ENCODE measurements around the gene SLC16A7. TPM values are rescaled to one million over a fixed set of nuclear protein-coding genes. Genes with fewer than 3 reads are reported as not detected.

SLC16A7 gene
- polyA plus RNA-seq, 1 donor from 2014 or later, result 2.3 TPM

- peaks cover 5% of the 10 kb centered on the region for H3K9me3 ChIP-seq (ENCODE audit: low read length)
- H3K4me3 ChIP-seq (ENCODE audit: low read length), result no peak overlapping the region
- no peak overlapping the region for H3K9ac ChIP-seq (ENCODE audit: low read length)
- TF ChIP-seq EZH2 (IDR thresholded peaks at IDR 0.05; ENCODE audit: borderline replicate concordance, insufficient read depth, low read length, poor library complexity, severe bottlenecking) (no peak), RAD21 (conservative IDR thresholded peaks at IDR 0.05) (no peak), SMC3 (conservative IDR thresholded peaks at IDR 0.05; ENCODE audit: poor library complexity) (no peak), MXI1 (conservative IDR thresholded peaks at IDR 0.05; ENCODE audit: poor library complexity, severe bottlenecking) (no peak)
- no peaks in the 10 kb centered on the region for H4K20me1 ChIP-seq (ENCODE audit: insufficient read depth)
- no peak overlapping the region for H3K27ac ChIP-seq (ENCODE audit: low read length)
- no peaks in the 10 kb centered on the region for H3K79me2 ChIP-seq (replicated peaks; ENCODE audit: insufficient read depth, low read length)
- no peaks in the 10 kb centered on the region for H3K9me2 ChIP-seq (ENCODE audit: insufficient read depth, low read length)
- no peaks in the 10 kb centered on the region for H3F3A ChIP-seq (ENCODE audit: insufficient read depth, low read length, poor library complexity, severe bottlenecking)
- no peak overlapping the region for H2AFZ ChIP-seq (ENCODE audit: low read depth, low read length)
- no peaks in the 10 kb centered on the region for H3K27me3 ChIP-seq (ENCODE audit: insufficient read depth, low read depth, low read length)
- no peak overlapping the region for H3K4me2 ChIP-seq (ENCODE audit: low read length)
- no peaks in the 10 kb centered on the region for H3K36me3 ChIP-seq (ENCODE audit: insufficient read depth, low read length)
Measured at GRCh38 chr12:59664495-59664894, 68.7 kb downstream of the SLC16A7 start.

GRCh38 chr12:59665701-59666100 is 69.9 kb downstream of the SLC16A7 start:
- no peak overlapping the region for H3K9ac ChIP-seq (ENCODE audit: low read length)
- H3K4me3 ChIP-seq (ENCODE audit: low read length), result no peak overlapping the region
- no peaks in the 10 kb centered on the region for H3K36me3 ChIP-seq (ENCODE audit: insufficient read depth, low read length)
- no peaks in the 10 kb centered on the region for H3K9me2 ChIP-seq (ENCODE audit: insufficient read depth, low read length)
- H3F3A ChIP-seq (ENCODE audit: insufficient read depth, low read length, poor library complexity, severe bottlenecking), result no peaks in the 10 kb centered on the region
- no peak overlapping the region for H2AFZ ChIP-seq (ENCODE audit: low read depth, low read length)
- no peak overlapping the region for H3K4me2 ChIP-seq (ENCODE audit: low read length)
- H3K27ac ChIP-seq (ENCODE audit: low read length), result no peak overlapping the region
- no peak for TF ChIP-seq EZH2 (IDR thresholded peaks at IDR 0.05; ENCODE audit: borderline replicate concordance, insufficient read depth, low read length, poor library complexity, severe bottlenecking)
- TF ChIP-seq EP300 (conservative IDR thresholded peaks at IDR 0.05; ENCODE audit: poor library complexity, severe bottlenecking), result no peak
- no peak for TF ChIP-seq CTCF (IDR thresholded peaks at IDR 0.05; ENCODE audit: poor library complexity, severe bottlenecking)
- no peak for TF ChIP-seq SMC3 (conservative IDR thresholded peaks at IDR 0.05; ENCODE audit: poor library complexity)
- no peak for TF ChIP-seq TAF1 (IDR thresholded peaks at IDR 0.05; ENCODE audit: low read depth)
- no peak for TF ChIP-seq REST (IDR thresholded peaks at IDR 0.05; ENCODE audit: borderline replicate concordance)
- no peak for TF ChIP-seq RAD21 (conservative IDR thresholded peaks at IDR 0.05)
- no peak for TF ChIP-seq POLR2AphosphoS5 (IDR thresholded peaks at IDR 0.05)
- no peak for TF ChIP-seq MXI1 (conservative IDR thresholded peaks at IDR 0.05; ENCODE audit: poor library complexity, severe bottlenecking)
- H4K20me1 ChIP-seq (ENCODE audit: insufficient read depth), result no peaks in the 10 kb centered on the region
- no peaks in the 10 kb centered on the region for H3K27me3 ChIP-seq (ENCODE audit: insufficient read depth, low read depth, low read length)
- H3K9me3 ChIP-seq (ENCODE audit: low read length), result peaks cover 5% of the 10 kb centered on the region
- no peaks in the 10 kb centered on the region for H3K79me2 ChIP-seq (replicated peaks; ENCODE audit: insufficient read depth, low read length)
